Ecto neural progenitor cell (in vitro differentiated cells): ENCODE results near the gene CCNQ.
A peak's percentile ranks its signal among the peaks of the same experiment; 100 is the strongest.

ENCODE experiments used
- DNase-seq: peaks from one replicate; pipeline ENCODE4 v3.0.0-alpha.2; 2018; ENCODE audit warnings: low spot score

The CCNQ gene

GRCh38 chrX:153539171-153539978 is 59.6 kb downstream of the CCNQ start:
- peak; percentile 82 for DNase-seq

GRCh38 chrX:153538424-153538823 is 60.5 kb downstream of the CCNQ start:
- no peak for DNase-seq
